Naive thymus-derived CD4-positive, alpha-beta T cell (primary cell): ENCODE results near the gene GALNT2. TPM values are rescaled to one million over a fixed set of nuclear protein-coding genes. Genes with fewer than 3 reads are reported as not detected.

Experiments
- ATAC-seq: fragments of 150-1000 bp; cut with Tn5 transposase; 2 replicates; pipeline ENCODE4 v1.10.0; 2021; ENCODE audit warnings: mild to moderate bottlenecking, moderate library complexity
- CTCF ChIA-PET: fragments of 350-600 bp; sonication (Branson Sonifier 250); formaldehyde crosslinking; loops from one replicate; lab custom pipeline; 2021; ENCODE audit warnings: antibody characterized with exemption; lab: Charles Lee
- POLR2A ChIA-PET: fragments of 350-600 bp; sonication (Branson Sonifier 250); formaldehyde crosslinking; loops from one replicate; lab custom pipeline; 2021; ENCODE audit warnings: antibody characterized with exemption, inconsistent platforms; lab: Charles Lee
- DNase-seq, 9 donors: peaks; one replicate each; pipeline versions ENCODE4 v3.0.0 to v3.0.0-alpha.2; 2020 to 2022; ENCODE audit warnings: mixed read lengths in 1 of 9
- H3K27ac ChIP-seq: one replicate; pipeline ENCODE4 v1.7.0; 2013; ENCODE audit warnings: mild to moderate bottlenecking, low read depth, low read length, moderate library complexity
- H3K27me3 ChIP-seq, 2 donors: one replicate each; pipeline ENCODE4 v1.7.0; 2013; ENCODE audit warnings: low read length in 2 of 2, mild to moderate bottlenecking in 2 of 2, moderate library complexity in 2 of 2; ENCODE audit not compliant: control insufficient read depth in 2 of 2, insufficient read depth in 2 of 2
- H3K36me3 ChIP-seq, 3 experiments: 1 replicate in 2 of 3; 2 replicates in 1 of 3; pipeline ENCODE4 v1.7.0; 2013; ENCODE audit warnings: low read length in 3 of 3, mild to moderate bottlenecking in 3 of 3, moderate library complexity in 1 of 3; ENCODE audit not compliant: insufficient read depth in 3 of 3, control insufficient read depth in 2 of 3
- H3K4me1 ChIP-seq, 2 donors: one replicate each; pipeline ENCODE4 v1.7.0; 2013; ENCODE audit warnings: low read length in 2 of 2, mild to moderate bottlenecking in 2 of 2, moderate library complexity in 1 of 2; ENCODE audit not compliant: control insufficient read depth in 2 of 2, insufficient read depth in 2 of 2
- H3K4me3 ChIP-seq: 2 replicates; pipeline ENCODE4 v1.7.0; 2013; ENCODE audit warnings: mild to moderate bottlenecking, low read length
- H3K9me3 ChIP-seq, 3 experiments: 1 replicate in 2 of 3; 2 replicates in 1 of 3; pipeline ENCODE4 v1.7.0; 2013; ENCODE audit warnings: low read length in 3 of 3; ENCODE audit not compliant: control insufficient read depth in 2 of 3
- H3K27ac Mint-ChIP-seq, 9 donors: one replicate each; pipeline ENCODE4 v1.8.0; 2020 to 2022; ENCODE audit warnings: mixed read lengths in 9 of 9, mild to moderate bottlenecking in 8 of 9, moderate library complexity in 5 of 9, inconsistent platforms in 2 of 9
- H3K27me3 Mint-ChIP-seq, 5 donors: one replicate each; pipeline ENCODE4 v1.8.0; 2021 to 2022; ENCODE audit warnings: mixed read lengths in 5 of 5, mild to moderate bottlenecking in 1 of 5
- H3K36me3 Mint-ChIP-seq, 5 donors: one replicate each; pipeline ENCODE4 v1.8.0; 2020 to 2022; ENCODE audit warnings: mixed read lengths in 5 of 5, mild to moderate bottlenecking in 3 of 5, inconsistent platforms in 1 of 5
- H3K4me1 Mint-ChIP-seq, 7 donors: one replicate each; pipeline ENCODE4 v1.8.0; 2020 to 2022; ENCODE audit warnings: mixed read lengths in 7 of 7, mild to moderate bottlenecking in 3 of 7, inconsistent platforms in 1 of 7
- H3K4me3 Mint-ChIP-seq, 10 donors: one replicate each; pipeline ENCODE4 v1.8.0; 2020 to 2022; ENCODE audit warnings: mild to moderate bottlenecking in 10 of 10, mixed read lengths in 10 of 10, moderate library complexity in 6 of 10, inconsistent platforms in 2 of 10
- H3K9me3 Mint-ChIP-seq, 11 donors: one replicate each; pipeline ENCODE4 v1.8.0; 2020 to 2022; ENCODE audit warnings: mixed read lengths in 11 of 11, mild to moderate bottlenecking in 4 of 11, inconsistent platforms in 1 of 11, moderate library complexity in 1 of 11
- intact Hi-C, 2 donors: fragments of 100-400 bp; cut with micrococcal nuclease; formaldehyde crosslinking; loops; one replicate each; pipeline ENCODE4 v1.15.1; 2023
- polyA plus RNA-seq, 2 donors: library from polyadenylated mRNA; unstranded; fragments of 300-500 nt; fragmentation: Illumina TruSeq; gene quantifications; one replicate each; pipeline ENCODE4 v1.2.3, GENCODE V29; 2021
- total RNA-seq, 6 experiments: library from RNA in 5 of 6; stranded (reverse) in 5 of 6; gene quantifications; 1 replicate in 5 of 6; 2 replicates in 1 of 6; pipeline ENCODE4 v1.2.3 and lab custom pipeline; 2021 to 2026

Gene GALNT2
- total and polyA plus RNA-seq, 7 experiments from 2014 or later, result 12.0 to 32.7 (median 23.3) TPM

GRCh38 chr1:230170153-230170547, 103.1 kb downstream of the GALNT2 start:
- peaks cover 0 to 5% (median 0%) of the 10 kb centered on the region in 5 donors for H3K36me3 Mint-ChIP-seq
- H3K4me3 Mint-ChIP-seq, result peak overlapping the region in 8 of 10 donors; percentile 6 to 76 (median 52)
- intact Hi-C loops, result no loop called here
- Histone ChIP-seq H3K36me3 (no peaks in the 10 kb centered on the region), H3K27ac (no peak overlapping the region), H3K4me1 (no peaks in the 10 kb centered on the region), H3K27me3 (no peaks in the 10 kb centered on the region), H3K4me3 (no peak overlapping the region), H3K9me3 (no peaks in the 10 kb centered on the region)
- DNase-seq (no peak), ATAC-seq (no peak)
- peak overlapping the region in 2 of 9 donors; percentile 54 to 66 for H3K27ac Mint-ChIP-seq
- H3K4me1 Mint-ChIP-seq, result peaks cover 29 to 55% (median 47%) of the 10 kb centered on the region in 7 donors
- POLR2A ChIA-PET, result no interaction called here
- peaks cover 0 to 2% (median 0%) of the 10 kb centered on the region in 11 donors for H3K9me3 Mint-ChIP-seq
- CTCF ChIA-PET, result interaction anchor here (1.3 kb wide), 1 partner anchor 509 kb away, joined by 6 read pairs; no protein-coding TSS in a partner anchor
- H3K27me3 Mint-ChIP-seq, result no peaks in the 10 kb centered on the region

- Histone ChIP-seq H3K4me3 (no peak overlapping the region), H3K36me3 (no peaks in the 10 kb centered on the region), H3K27me3 (no peaks in the 10 kb centered on the region), H3K27ac (no peak overlapping the region), H3K9me3 (no peaks in the 10 kb centered on the region), H3K4me1 (no peaks in the 10 kb centered on the region)
- ATAC-seq (no peak), DNase-seq (no peak)
- ChIA-PET POLR2A (no interaction called here), CTCF (interaction anchor here (1.3 kb wide), 1 partner anchor 509 kb away, joined by 6 read pairs; no protein-coding TSS in a partner anchor)
- Mint-ChIP-seq H3K4me1 (peaks cover 30 to 57% (median 46%) of the 10 kb centered on the region in 7 donors), H3K27me3 (no peaks in the 10 kb centered on the region), H3K4me3 (no peak overlapping the region), H3K36me3 (peaks cover 0 to 5% (median 0%) of the 10 kb centered on the region in 5 donors), H3K9me3 (peaks cover 0 to 2% (median 0%) of the 10 kb centered on the region in 11 donors), H3K27ac (no peak overlapping the region)
- intact Hi-C loops, result no loop called here
Measured at GRCh38 chr1:230170622-230171021, 103.6 kb downstream of the GALNT2 start.

GRCh38 chr1:230171356-230172015, 104.4 kb downstream of the GALNT2 start:
- Mint-ChIP-seq H3K4me1 (peaks cover 33 to 65% (median 55%) of the 10 kb centered on the region in 7 donors), H3K27ac (no peak overlapping the region), H3K36me3 (peaks cover 0 to 7% (median 0%) of the 10 kb centered on the region in 5 donors), H3K4me3 (no peak overlapping the region), H3K9me3 (peaks cover 0 to 2% (median 0%) of the 10 kb centered on the region in 11 donors), H3K27me3 (no peaks in the 10 kb centered on the region)
- H3K4me3 ChIP-seq, result no peak overlapping the region
- POLR2A ChIA-PET, result no interaction called here
- H3K9me3 ChIP-seq, result no peaks in the 10 kb centered on the region
- CTCF ChIA-PET, result interaction anchor here (0.7 kb wide), 1 partner anchor 9 kb away, joined by 3 read pairs; no protein-coding TSS in a partner anchor
- H3K36me3 ChIP-seq, result no peaks in the 10 kb centered on the region
- intact Hi-C loops, result no loop called here
- no peak for ATAC-seq
- H3K4me1 ChIP-seq, result no peaks in the 10 kb centered on the region
- H3K27ac ChIP-seq, result no peak overlapping the region
- H3K27me3 ChIP-seq, result no peaks in the 10 kb centered on the region
- no peak for DNase-seq

GRCh38 chr1:230172016-230172537, 105.0 kb downstream of the GALNT2 start:
- ChIA-PET POLR2A (no interaction called here), CTCF (interaction anchor here (0.7 kb wide), 1 partner anchor 9 kb away, joined by 3 read pairs; no protein-coding TSS in a partner anchor)
- no peaks in the 10 kb centered on the region for H3K36me3 ChIP-seq
- H3K27me3 ChIP-seq, result no peaks in the 10 kb centered on the region
- Mint-ChIP-seq H3K4me3 (no peak overlapping the region), H3K4me1 (peaks cover 29 to 70% (median 57%) of the 10 kb centered on the region in 7 donors), H3K9me3 (peaks cover 0 to 2% (median 0%) of the 10 kb centered on the region in 11 donors), H3K36me3 (peaks cover 0 to 7% (median 0%) of the 10 kb centered on the region in 5 donors), H3K27me3 (no peaks in the 10 kb centered on the region), H3K27ac (peak overlapping the region in 1 of 9 donors; percentile 38)
- no peak overlapping the region for H3K27ac ChIP-seq
- H3K4me3 ChIP-seq, result no peak overlapping the region
- intact Hi-C loops, result no loop called here
- no peak for ATAC-seq
- DNase-seq, result no peak
- no peaks in the 10 kb centered on the region for H3K9me3 ChIP-seq
- H3K4me1 ChIP-seq, result no peaks in the 10 kb centered on the region

GRCh38 chr1:230173187-230173975, 106.3 kb downstream of the GALNT2 start:
- H3K4me1 Mint-ChIP-seq, result peaks cover 23 to 65% (median 55%) of the 10 kb centered on the region in 7 donors
- Histone ChIP-seq H3K4me3 (no peak overlapping the region), H3K9me3 (no peaks in the 10 kb centered on the region), H3K36me3 (peaks cover 0 to 5% (median 0%) of the 10 kb centered on the region in 3 experiments), H3K4me1 (no peaks in the 10 kb centered on the region), H3K27me3 (no peaks in the 10 kb centered on the region), H3K27ac (no peak overlapping the region)
- DNase-seq, result no peak
- H3K27me3 Mint-ChIP-seq, result no peaks in the 10 kb centered on the region
- ChIA-PET CTCF (interaction anchor here (0.5 kb wide), 1 partner anchor 10 kb away, joined by 3 read pairs; no protein-coding TSS in a partner anchor), POLR2A (no interaction called here)
- intact Hi-C loops, result no loop called here
- peaks cover 0 to 14% (median 4%) of the 10 kb centered on the region in 5 donors for H3K36me3 Mint-ChIP-seq
- no peak overlapping the region for H3K4me3 Mint-ChIP-seq
- no peaks in the 10 kb centered on the region for H3K9me3 Mint-ChIP-seq
- ATAC-seq, result no peak
- H3K27ac Mint-ChIP-seq, result peak overlapping the region in 1 of 9 donors; percentile 38

GRCh38 chr1:230174041-230174440, 107.0 kb downstream of the GALNT2 start:
- H3K27ac Mint-ChIP-seq, result no peak overlapping the region
- no peak for DNase-seq
- H3K9me3 ChIP-seq, result no peaks in the 10 kb centered on the region
- no peaks in the 10 kb centered on the region for H3K4me1 ChIP-seq
- peaks cover 20 to 61% (median 50%) of the 10 kb centered on the region in 7 donors for H3K4me1 Mint-ChIP-seq
- POLR2A ChIA-PET, result no interaction called here
- no peaks in the 10 kb centered on the region for H3K27me3 Mint-ChIP-seq
- no peak overlapping the region for H3K27ac ChIP-seq
- H3K36me3 ChIP-seq, result peaks cover 0 to 5% (median 0%) of the 10 kb centered on the region in 3 experiments
- intact Hi-C loops, result no loop called here
- H3K4me3 ChIP-seq, result no peak overlapping the region
- H3K4me3 Mint-ChIP-seq, result no peak overlapping the region
- peaks cover 0 to 15% (median 9%) of the 10 kb centered on the region in 5 donors for H3K36me3 Mint-ChIP-seq
- H3K9me3 Mint-ChIP-seq, result no peaks in the 10 kb centered on the region
- CTCF ChIA-PET, result no interaction called here
- ATAC-seq, result no peak
- no peaks in the 10 kb centered on the region for H3K27me3 ChIP-seq
